CD4-positive, alpha-beta memory T cell (primary cell): ENCODE measurements around the gene SLC1A2. TPM values are rescaled to one million over a fixed set of nuclear protein-coding genes. Genes with fewer than 3 reads are reported as not detected.
A peak's percentile ranks its signal among the peaks of the same experiment; 100 is the strongest.

ENCODE experiments used
- CTCF ChIA-PET: fragments of 350-600 bp; sonication (Branson Sonifier 250); formaldehyde crosslinking; loops from one replicate; lab custom pipeline; 2021; ENCODE audit warnings: inconsistent platforms; ENCODE audit not compliant: partially characterized antibody; lab: Charles Lee
- POLR2A ChIA-PET: fragments of 350-600 bp; sonication (Branson Sonifier 250); formaldehyde crosslinking; loops from one replicate; lab custom pipeline; 2021; ENCODE audit not compliant: partially characterized antibody; lab: Charles Lee
- DNase-seq, 5 donors: peaks; one replicate each; pipeline versions ENCODE4 v3.0.0 to v3.0.0-alpha.2; 2020 to 2022; ENCODE audit warnings: mixed read lengths in 1 of 5
- H3K27ac ChIP-seq: one replicate; pipeline ENCODE4 v1.7.0; 2013; ENCODE audit warnings: low read depth, low read length
- H3K27me3 ChIP-seq: 2 replicates; pipeline ENCODE4 v1.7.0; 2013; ENCODE audit warnings: mild to moderate bottlenecking, low read length, moderate library complexity; ENCODE audit not compliant: insufficient read depth
- H3K36me3 ChIP-seq: 2 replicates; pipeline ENCODE4 v1.7.0; 2013; ENCODE audit warnings: mild to moderate bottlenecking, low read length, moderate library complexity; ENCODE audit not compliant: insufficient read depth
- H3K4me1 ChIP-seq: 2 replicates; pipeline ENCODE4 v1.7.0; 2013; ENCODE audit warnings: mild to moderate bottlenecking, low read length, moderate library complexity; ENCODE audit not compliant: insufficient read depth
- H3K4me3 ChIP-seq, 2 donors: one replicate each; pipeline ENCODE4 v1.7.0; 2013; ENCODE audit warnings: low read length in 2 of 2, mild to moderate bottlenecking in 1 of 2
- H3K9me3 ChIP-seq, 2 donors: one replicate each; pipeline ENCODE4 v1.7.0; 2013; ENCODE audit warnings: low read length in 2 of 2, control low read depth in 1 of 2; ENCODE audit not compliant: control insufficient read depth in 1 of 2
- H3K27ac Mint-ChIP-seq, 7 donors: one replicate each; pipeline ENCODE4 v1.8.0; 2020 to 2021; ENCODE audit warnings: mixed read lengths in 7 of 7, mild to moderate bottlenecking in 6 of 7, inconsistent platforms in 3 of 7, moderate library complexity in 3 of 7
- H3K27me3 Mint-ChIP-seq, 2 donors: one replicate each; pipeline ENCODE4 v1.8.0; 2020 to 2021; ENCODE audit warnings: mixed read lengths in 2 of 2
- H3K36me3 Mint-ChIP-seq, 2 donors: one replicate each; pipeline ENCODE4 v1.8.0; 2020 to 2021; ENCODE audit warnings: mixed read lengths in 2 of 2, inconsistent platforms in 1 of 2, mild to moderate bottlenecking in 1 of 2
- H3K4me1 Mint-ChIP-seq, 4 donors: one replicate each; pipeline ENCODE4 v1.8.0; 2020 to 2021; ENCODE audit warnings: mixed read lengths in 4 of 4, mild to moderate bottlenecking in 1 of 4
- H3K4me3 Mint-ChIP-seq, 8 donors: one replicate each; pipeline ENCODE4 v1.8.0; 2020 to 2021; ENCODE audit warnings: mixed read lengths in 8 of 8, mild to moderate bottlenecking in 7 of 8, moderate library complexity in 6 of 8, inconsistent platforms in 3 of 8
- H3K9me3 Mint-ChIP-seq, 8 donors: one replicate each; pipeline ENCODE4 v1.8.0; 2020 to 2021; ENCODE audit warnings: mixed read lengths in 8 of 8, mild to moderate bottlenecking in 5 of 8, inconsistent platforms in 3 of 8, moderate library complexity in 1 of 8
- intact Hi-C: fragments of 100-400 bp; cut with micrococcal nuclease; formaldehyde crosslinking; loops from one replicate; pipeline ENCODE4 v1.15.1; 2023
- polyA plus RNA-seq, 2 donors: library from polyadenylated mRNA; unstranded; fragments of 300-500 nt; fragmentation: Illumina TruSeq; gene quantifications; one replicate each; pipeline ENCODE4 v1.2.3, GENCODE V29; 2021
- total RNA-seq, 2 experiments: library from RNA; stranded (reverse); gene quantifications; one replicate each; pipeline ENCODE4 v1.2.3, GENCODE V29; 2021

The SLC1A2 gene
- total and polyA plus RNA-seq, 4 experiments from 2014 or later = 0.08 to 0.25 (median 0.11) TPM

- DNase-seq = no peak
- Histone ChIP-seq H3K4me3 (no peak overlapping the region), H3K27me3 (no peaks in the 10 kb centered on the region), H3K27ac (no peak overlapping the region), H3K36me3 (no peaks in the 10 kb centered on the region), H3K9me3 (no peaks in the 10 kb centered on the region), H3K4me1 (peaks cover 3% of the 10 kb centered on the region)
- Mint-ChIP-seq H3K27ac (no peak overlapping the region), H3K9me3 (peaks cover 0 to 6% (median 0%) of the 10 kb centered on the region in 8 donors), H3K4me3 (no peak overlapping the region), H3K36me3 (no peaks in the 10 kb centered on the region), H3K4me1 (peaks cover 0 to 4% (median 2%) of the 10 kb centered on the region in 4 donors), H3K27me3 (peaks cover 0 to 3% of the 10 kb centered on the region in 2 donors)
- intact Hi-C loops = no loop called here
- ChIA-PET CTCF (no interaction called here), POLR2A (no interaction called here)
These were observed 121.0 kb downstream of the SLC1A2 start for GRCh38 chr11:35298369-35298768.

- no peaks in the 10 kb centered on the region for H3K9me3 ChIP-seq
- no peak overlapping the region for H3K4me3 Mint-ChIP-seq
- POLR2A ChIA-PET = no interaction called here
- H3K36me3 ChIP-seq = no peaks in the 10 kb centered on the region
- no peaks in the 10 kb centered on the region for H3K9me3 Mint-ChIP-seq
- intact Hi-C loops = no loop called here
- no peak overlapping the region for H3K27ac ChIP-seq
- peaks cover 8% of the 10 kb centered on the region for H3K4me1 ChIP-seq
- no peaks in the 10 kb centered on the region for H3K36me3 Mint-ChIP-seq
- H3K27ac Mint-ChIP-seq = peak overlapping the region in 1 of 7 donors; percentile 12
- peaks cover 0 to 3% of the 10 kb centered on the region in 2 donors for H3K27me3 Mint-ChIP-seq
- no peaks in the 10 kb centered on the region for H3K27me3 ChIP-seq
- no peak for DNase-seq
- CTCF ChIA-PET = interaction anchor here (0.8 to 3.2 kb wide), 4 partner anchors 10 to 49 kb away, joined by 3 to 28 read pairs (median 4); no protein-coding TSS in a partner anchor
- H3K4me1 Mint-ChIP-seq = peaks cover 4 to 17% (median 11%) of the 10 kb centered on the region in 4 donors
- H3K4me3 ChIP-seq = no peak overlapping the region
These were observed 123.6 kb downstream of the SLC1A2 start for GRCh38 chr11:35295751-35296150.

- H3K9me3 Mint-ChIP-seq = no peaks in the 10 kb centered on the region
- peak overlapping the region in 1 of 7 donors; percentile 38 for H3K27ac Mint-ChIP-seq
- POLR2A ChIA-PET = no interaction called here
- Histone ChIP-seq H3K27me3 (no peaks in the 10 kb centered on the region), H3K9me3 (no peaks in the 10 kb centered on the region), H3K4me1 (peaks cover 8% of the 10 kb centered on the region), H3K27ac (no peak overlapping the region), H3K4me3 (no peak overlapping the region), H3K36me3 (no peaks in the 10 kb centered on the region)
- no peak overlapping the region for H3K4me3 Mint-ChIP-seq
- no peaks in the 10 kb centered on the region for H3K36me3 Mint-ChIP-seq
- no peak for DNase-seq
- H3K4me1 Mint-ChIP-seq = peaks cover 4 to 17% (median 13%) of the 10 kb centered on the region in 4 donors
- H3K27me3 Mint-ChIP-seq = peaks cover 0 to 3% of the 10 kb centered on the region in 2 donors
- intact Hi-C loops = no loop called here
- CTCF ChIA-PET = interaction anchor here (1.1 to 2.1 kb wide), 2 partner anchors 9 to 12 kb away, joined by 3 to 8 read pairs; no protein-coding TSS in a partner anchor
These were observed 125.7 kb downstream of the SLC1A2 start for GRCh38 chr11:35293699-35294098.

GRCh38 chr11:35293035-35293434 is 126.3 kb downstream of the SLC1A2 start:
- H3K27me3 ChIP-seq = no peaks in the 10 kb centered on the region
- Mint-ChIP-seq H3K4me3 (peak overlapping the region in 4 of 8 donors; percentile 5 to 49 (median 21)), H3K27ac (peak overlapping the region in 2 of 7 donors; percentile 37 to 57), H3K4me1 (peaks cover 4 to 17% (median 13%) of the 10 kb centered on the region in 4 donors), H3K27me3 (peaks cover 0 to 3% of the 10 kb centered on the region in 2 donors), H3K36me3 (no peaks in the 10 kb centered on the region), H3K9me3 (no peaks in the 10 kb centered on the region)
- intact Hi-C loops = no loop called here
- no peak for DNase-seq
- peaks cover 8% of the 10 kb centered on the region for H3K4me1 ChIP-seq
- H3K27ac ChIP-seq = no peak overlapping the region
- H3K36me3 ChIP-seq = no peaks in the 10 kb centered on the region
- H3K4me3 ChIP-seq = no peak overlapping the region
- ChIA-PET POLR2A (no interaction called here), CTCF (interaction anchor here (1.1 to 2.1 kb wide), 2 partner anchors 9 to 12 kb away, joined by 3 to 8 read pairs; no protein-coding TSS in a partner anchor)
- no peaks in the 10 kb centered on the region for H3K9me3 ChIP-seq

GRCh38 chr11:35292279-35292678 is 127.1 kb downstream of the SLC1A2 start:
- Histone ChIP-seq H3K9me3 (no peaks in the 10 kb centered on the region), H3K27me3 (no peaks in the 10 kb centered on the region), H3K4me3 (no peak overlapping the region), H3K27ac (no peak overlapping the region), H3K4me1 (peaks cover 8% of the 10 kb centered on the region), H3K36me3 (no peaks in the 10 kb centered on the region)
- ChIA-PET CTCF (interaction anchor here (2.1 kb wide), 1 partner anchor 13 kb away, joined by 8 read pairs; no protein-coding TSS in a partner anchor), POLR2A (no interaction called here)
- Mint-ChIP-seq H3K9me3 (no peaks in the 10 kb centered on the region), H3K36me3 (no peaks in the 10 kb centered on the region), H3K27me3 (peaks cover 0 to 3% of the 10 kb centered on the region in 2 donors), H3K27ac (peak overlapping the region in 2 of 7 donors; percentile 5 to 11), H3K4me1 (peaks cover 4 to 17% (median 12%) of the 10 kb centered on the region in 4 donors), H3K4me3 (peak overlapping the region in 1 of 8 donors; percentile 28)
- intact Hi-C loops = no loop called here
- no peak for DNase-seq

- ChIA-PET POLR2A (no interaction called here), CTCF (interaction anchor here (2.7 kb wide), 1 partner anchor 14 kb away, joined by 20 read pairs; no protein-coding TSS in a partner anchor)
- no peaks in the 10 kb centered on the region for H3K9me3 Mint-ChIP-seq
- H3K36me3 ChIP-seq = no peaks in the 10 kb centered on the region
- no peaks in the 10 kb centered on the region for H3K9me3 ChIP-seq
- no peaks in the 10 kb centered on the region for H3K27me3 ChIP-seq
- peaks cover 8% of the 10 kb centered on the region for H3K4me1 ChIP-seq
- no peaks in the 10 kb centered on the region for H3K36me3 Mint-ChIP-seq
- H3K27ac Mint-ChIP-seq = no peak overlapping the region
- no peak for DNase-seq
- intact Hi-C loops = no loop called here
- no peak overlapping the region for H3K4me3 Mint-ChIP-seq
- no peaks in the 10 kb centered on the region for H3K27me3 Mint-ChIP-seq
- H3K27ac ChIP-seq = no peak overlapping the region
- no peak overlapping the region for H3K4me3 ChIP-seq
- peaks cover 4 to 17% (median 12%) of the 10 kb centered on the region in 4 donors for H3K4me1 Mint-ChIP-seq
These were observed 128.5 kb downstream of the SLC1A2 start for GRCh38 chr11:35290876-35291275.

GRCh38 chr11:35289821-35290220 is 129.5 kb downstream of the SLC1A2 start:
- Histone ChIP-seq H3K27me3 (no peaks in the 10 kb centered on the region), H3K4me3 (no peak overlapping the region), H3K4me1 (peaks cover 8% of the 10 kb centered on the region), H3K36me3 (no peaks in the 10 kb centered on the region), H3K27ac (no peak overlapping the region), H3K9me3 (no peaks in the 10 kb centered on the region)
- H3K9me3 Mint-ChIP-seq = peaks cover 0 to 2% (median 0%) of the 10 kb centered on the region in 8 donors
- no peaks in the 10 kb centered on the region for H3K36me3 Mint-ChIP-seq
- intact Hi-C loops = no loop called here
- H3K27me3 Mint-ChIP-seq = no peaks in the 10 kb centered on the region
- H3K27ac Mint-ChIP-seq = peak overlapping the region in 1 of 7 donors; percentile 66
- peaks cover 4 to 17% (median 12%) of the 10 kb centered on the region in 4 donors for H3K4me1 Mint-ChIP-seq
- DNase-seq = no peak
- H3K4me3 Mint-ChIP-seq = no peak overlapping the region
- ChIA-PET CTCF (interaction anchor here (1.0 to 2.7 kb wide), 3 partner anchors 15 to 289 kb away, joined by 3 to 20 read pairs (median 3); no protein-coding TSS in a partner anchor), POLR2A (no interaction called here)
